HepG2 (cell line): ENCODE measurements around the gene HAT1. TPM values are rescaled to one million over a fixed set of nuclear protein-coding genes. Genes with fewer than 3 reads are reported as not detected.

ENCODE experiments used
- DRAP1 ChIP-seq: IDR thresholded peaks from 2 replicates; pipeline ENCODE4 v1.6.1; 2016; ENCODE audit warnings: missing genetic modification reagents, missing compliant biosample characterization
- FOXC1 ChIP-seq: sonication (generic); formaldehyde crosslinking; IDR thresholded peaks from 2 replicates; pipeline ENCODE4 v1.8.0; 2022; ENCODE audit warnings: mild to moderate bottlenecking, missing genetic modification reagents, borderline replicate concordance
- MIXL1 ChIP-seq: IDR thresholded peaks from 2 replicates; pipeline ENCODE4 v1.6.1; 2016
- NFE2 ChIP-seq: sonication (generic); formaldehyde crosslinking; IDR thresholded peaks from 2 replicates; pipeline ENCODE4 v1.4.0; 2020; ENCODE audit warnings: missing genetic modification reagents
- PAXIP1 ChIP-seq: sonication (generic); formaldehyde crosslinking; conservative IDR thresholded peaks from 2 replicates; pipeline ENCODE4 v1.4.0; 2020; ENCODE audit warnings: mild to moderate bottlenecking, missing genetic modification reagents, moderate library complexity
- PTBP1 ChIP-seq: fragments of 200-400 bp; formaldehyde crosslinking; IDR thresholded peaks from 2 replicates; pipeline ENCODE4 v1.6.1; 2018; ENCODE audit warnings: low read length, low read depth; ENCODE audit not compliant: poor library complexity, severe bottlenecking
- SP4 ChIP-seq: sonication (generic); formaldehyde crosslinking; IDR thresholded peaks from 2 replicates; pipeline ENCODE4 v1.8.1; 2023; ENCODE audit warnings: mild to moderate bottlenecking, missing genetic modification reagents
- TEF ChIP-seq: sonication (generic); formaldehyde crosslinking; IDR thresholded peaks from 2 replicates; pipeline ENCODE4 v1.5.0; 2020; ENCODE audit warnings: missing genetic modification reagents
- ZHX1 ChIP-seq: sonication (generic); formaldehyde crosslinking; IDR thresholded peaks from 2 replicates; pipeline ENCODE4 v1.8.1; 2022; ENCODE audit warnings: low read depth, mild to moderate bottlenecking, missing genetic modification reagents
- ZNF251 ChIP-seq: sonication (generic); formaldehyde crosslinking; IDR thresholded peaks from 2 replicates; pipeline ENCODE4 v1.9.0; 2021; ENCODE audit warnings: mild to moderate bottlenecking, missing genetic modification reagents
- ZNF460 ChIP-seq: sonication (generic); formaldehyde crosslinking; IDR thresholded peaks from 2 replicates; pipeline ENCODE4 v1.5.1; 2020; ENCODE audit warnings: missing genetic modification reagents, mild to moderate bottlenecking, borderline replicate concordance
- ZNF713 ChIP-seq: sonication (generic); formaldehyde crosslinking; IDR thresholded peaks from 2 replicates; pipeline ENCODE4 v1.4.0; 2020; ENCODE audit warnings: mild to moderate bottlenecking, missing genetic modification reagents
- ZNF883 ChIP-seq: sonication (generic); formaldehyde crosslinking; IDR thresholded peaks from 2 replicates; pipeline ENCODE4 v1.5.1; 2020; ENCODE audit warnings: mild to moderate bottlenecking, missing genetic modification reagents; ENCODE audit errors: not compliant biosample characterization
- polyA plus RNA-seq, 8 experiments: library from polyadenylated mRNA; depleted of rRNA in 3 of 8; stranded (reverse) in 7 of 8; unstranded in 1 of 8; fragments of >200 nt; fragmentation: Illumina TruSeq in 4 of 8; extraction: Trizol in 4 of 8; gene quantifications; 2 replicates each; pipeline versions ENCODE4 v1.2.1 to v1.2.3, GENCODE V29; 2011 to 2016; ENCODE audit warnings: low read depth in 4 of 8, missing spikeins in 1 of 8, mixed read lengths in 1 of 8; ENCODE audit not compliant: insufficient read depth in 1 of 8
- total RNA-seq, 5 experiments: library from RNA; depleted of rRNA; stranded (reverse); fragments of >200 nt; fragmentation: Illumina TruSeq; extraction: Trizol; gene quantifications; 2 replicates each; pipeline ENCODE4 v1.2.3, GENCODE V29; 2016; ENCODE audit warnings: low read depth in 1 of 5
- TF ChIP-seq, protein P1 (sequence below): IDR thresholded peaks from 2 replicates; pipeline ENCODE4 v1.6.1; 2016; ENCODE audit warnings: missing compliant biosample characterization, missing genetic modification reagents, borderline replicate concordance
- TF ChIP-seq, protein P2 (sequence below): sonication (generic); formaldehyde crosslinking; IDR thresholded peaks from 2 replicates; pipeline ENCODE4 v1.5.1; 2020; ENCODE audit warnings: mild to moderate bottlenecking, moderate library complexity, missing genetic modification reagents

Gene HAT1
- total and polyA plus RNA-seq, 2 of the 13 experiments (the other 11 are each of a cell fraction or from before 2014, with no cell fraction given) = 45.4 to 119 TPM

- TF ChIP-seq PAXIP1 (CRISPR knock-in tag) (peak; percentile 44; the same call in 1 of the 2 replicates), ZNF251 (CRISPR knock-in tag) (no peak), SP4 (peak; percentile 94), DRAP1 (CRISPR knock-in tag) (peak; percentile 82), MIXL1 (CRISPR knock-in tag) (peak; percentile 91), ZNF460 (CRISPR knock-in tag) (no peak), PTBP1 (peak; percentile 66), FOXC1 (CRISPR knock-in tag) (peak; percentile 3; the same call in 1 of the 2 replicates), ZNF883 (CRISPR knock-in tag) (no peak), ZNF713 (CRISPR knock-in tag) (peak; percentile 36; the same call in 1 of the 2 replicates), ZHX1 (peak; percentile 98), TEF (CRISPR knock-in tag) (no peak), NFE2 (CRISPR knock-in tag) (no peak)
- TF ChIP-seq, protein P1, sequence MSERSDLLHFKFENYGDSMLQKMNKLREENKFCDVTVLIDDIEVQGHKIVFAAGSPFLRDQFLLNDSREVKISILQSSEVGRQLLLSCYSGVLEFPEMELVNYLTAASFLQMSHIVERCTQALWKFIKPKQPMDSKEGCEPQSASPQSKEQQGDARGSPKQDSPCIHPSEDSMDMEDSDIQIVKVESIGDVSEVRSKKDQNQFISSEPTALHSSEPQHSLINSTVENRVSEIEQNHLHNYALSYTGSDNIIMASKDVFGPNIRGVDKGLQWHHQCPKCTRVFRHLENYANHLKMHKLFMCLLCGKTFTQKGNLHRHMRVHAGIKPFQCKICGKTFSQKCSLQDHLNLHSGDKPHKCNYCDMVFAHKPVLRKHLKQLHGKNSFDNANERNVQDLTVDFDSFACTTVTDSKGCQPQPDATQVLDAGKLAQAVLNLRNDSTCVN (CRISPR knock-in tag) = peak; percentile 75; the same call in 1 of the 2 replicates
- TF ChIP-seq, protein P2, sequence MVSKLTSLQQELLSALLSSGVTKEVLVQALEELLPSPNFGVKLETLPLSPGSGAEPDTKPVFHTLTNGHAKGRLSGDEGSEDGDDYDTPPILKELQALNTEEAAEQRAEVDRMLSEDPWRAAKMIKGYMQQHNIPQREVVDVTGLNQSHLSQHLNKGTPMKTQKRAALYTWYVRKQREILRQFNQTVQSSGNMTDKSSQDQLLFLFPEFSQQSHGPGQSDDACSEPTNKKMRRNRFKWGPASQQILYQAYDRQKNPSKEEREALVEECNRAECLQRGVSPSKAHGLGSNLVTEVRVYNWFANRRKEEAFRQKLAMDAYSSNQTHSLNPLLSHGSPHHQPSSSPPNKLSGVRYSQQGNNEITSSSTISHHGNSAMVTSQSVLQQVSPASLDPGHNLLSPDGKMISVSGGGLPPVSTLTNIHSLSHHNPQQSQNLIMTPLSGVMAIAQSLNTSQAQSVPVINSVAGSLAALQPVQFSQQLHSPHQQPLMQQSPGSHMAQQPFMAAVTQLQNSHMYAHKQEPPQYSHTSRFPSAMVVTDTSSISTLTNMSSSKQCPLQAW (CRISPR knock-in tag) = no peak; the same call in 1 of the 2 replicates
These were observed at the start of gene HAT1 (continued) for GRCh38 chr2:171922230-171923022.
